ENCODE results near the gene ACLY. TPM values are rescaled to one million over a fixed set of nuclear protein-coding genes. Genes with fewer than 3 reads are reported as not detected.
"Not testable (repeated sequence)": the region's sequence is repeated elsewhere in the genome, so short reads cannot be mapped to it uniquely, and the experiment has no call there.

Gene ACLY
- total and polyA plus RNA-seq, 7 experiments from 2014 or later: 42.7 to 154 (median 67.9) TPM

DNA sequence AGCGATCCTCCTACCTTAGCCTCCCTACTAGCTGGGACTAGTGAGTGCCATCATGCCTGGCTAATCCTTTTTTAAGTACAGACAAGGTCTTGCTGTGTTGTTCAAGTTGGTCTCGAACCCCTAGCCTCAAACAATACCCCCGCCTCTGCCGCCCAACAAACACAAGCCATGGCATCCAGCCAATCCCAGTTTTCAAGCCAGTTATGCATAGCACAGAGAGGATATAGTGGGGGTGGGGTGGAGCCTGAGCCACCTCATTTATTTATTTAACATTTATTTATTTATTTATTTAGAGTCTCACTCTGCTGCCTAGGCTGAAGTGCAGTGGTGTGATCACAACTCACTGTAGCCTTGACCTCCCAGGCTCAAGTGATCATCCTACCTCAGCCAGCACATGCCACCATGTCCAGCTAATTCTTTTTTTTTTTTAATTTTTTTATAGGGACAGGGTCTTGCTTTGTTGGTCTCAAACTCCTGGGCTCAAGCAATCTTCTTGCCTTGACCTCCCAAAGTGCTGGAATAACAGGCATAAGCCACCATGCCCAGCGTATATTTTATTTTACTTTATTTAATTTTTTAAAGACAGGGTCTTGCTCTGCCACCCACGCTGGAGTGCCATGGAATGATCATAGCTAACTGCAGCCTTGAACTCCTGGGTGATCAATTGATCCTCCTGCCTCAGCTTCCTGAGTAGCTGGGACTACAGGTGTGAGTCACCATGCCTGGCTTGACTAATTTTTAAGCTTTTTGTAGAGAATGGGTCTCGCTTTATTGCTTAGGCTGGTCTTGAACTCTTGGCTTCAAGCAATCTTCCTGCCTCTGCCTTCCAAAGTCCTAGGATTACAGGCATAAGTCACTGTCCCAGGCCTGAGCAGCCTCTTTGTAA is 27.4 kb downstream of the ACLY start:
- H3K27me3 ChIP-seq (ENCODE audit: control insufficient read depth in 2 of 2, insufficient read depth in 2 of 2, low read length in 2 of 2): no peaks in the 10 kb centered on the region
- peaks cover 0 to 5% (median 0%) of the 10 kb centered on the region in 7 donors for H3K4me1 Mint-ChIP-seq
- no peak for ATAC-seq
- ChIA-PET CTCF (no interaction called here), POLR2A (no interaction called here)
- peaks cover 4 to 52% (median 11%) of the 10 kb centered on the region in 5 donors for H3K36me3 Mint-ChIP-seq
- H3K27ac ChIP-seq (ENCODE audit: low read depth, low read length): no peak overlapping the region
- H3K4me3 Mint-ChIP-seq: no peak overlapping the region
- H3K36me3 ChIP-seq (ENCODE audit: control insufficient read depth in 2 of 3, insufficient read depth in 3 of 3, low read length in 3 of 3): peaks cover 14 to 89% (median 14%) of the 10 kb centered on the region in 3 experiments
- H3K9me3 Mint-ChIP-seq: no peaks in the 10 kb centered on the region
- no peaks in the 10 kb centered on the region for H3K27me3 Mint-ChIP-seq
- DNase-seq: no peak
- peak overlapping the region in 1 of 9 donors; percentile 41 for H3K27ac Mint-ChIP-seq
- H3K9me3 ChIP-seq (ENCODE audit: control insufficient read depth in 2 of 3, low read length in 3 of 3): no peaks in the 10 kb centered on the region
- no peaks in the 10 kb centered on the region for H3K4me1 ChIP-seq (ENCODE audit: control insufficient read depth in 2 of 2, insufficient read depth in 2 of 2, low read length in 2 of 2)
- H3K4me3 ChIP-seq (ENCODE audit: low read length): no peak overlapping the region
- intact Hi-C loops (cut with micrococcal nuclease): no loop called here

DNA sequence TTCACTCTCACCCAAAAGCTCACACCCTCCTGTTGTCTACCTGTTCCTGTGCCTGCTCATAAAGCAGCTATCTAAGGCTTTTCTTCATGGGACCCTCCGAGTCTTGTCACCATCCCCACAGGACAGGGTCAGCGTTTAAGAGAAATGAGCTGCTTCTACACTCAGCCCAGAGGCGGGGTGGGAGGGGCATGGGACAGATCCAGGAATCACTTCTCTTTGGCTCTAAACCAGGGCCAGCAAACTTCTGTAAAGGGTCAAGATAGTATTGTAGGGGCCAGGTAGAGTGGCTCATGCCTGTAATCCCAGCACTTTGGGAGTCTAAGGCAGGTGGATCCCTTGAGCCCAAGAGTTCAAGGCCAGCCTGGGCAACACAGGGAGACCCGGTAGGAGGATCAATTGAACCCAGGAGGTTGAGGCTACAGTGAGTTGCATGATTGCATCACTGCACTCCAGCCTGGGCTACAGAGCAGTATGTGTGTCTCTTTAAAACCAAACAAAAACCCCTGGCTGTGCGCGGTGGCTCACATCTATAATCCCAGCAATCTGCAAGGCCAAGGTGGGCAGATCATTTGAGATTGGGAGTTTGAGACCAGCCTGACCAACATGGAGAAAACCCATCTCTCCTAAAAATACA is 30.3 kb downstream of the ACLY start:
- H3K27ac Mint-ChIP-seq: peak overlapping the region in 1 of 9 donors; percentile 32
- H3K27ac ChIP-seq (ENCODE audit: low read depth, low read length): no peak overlapping the region
- no peak for ATAC-seq
- intact Hi-C loops (cut with micrococcal nuclease): no loop called here
- H3K4me1 Mint-ChIP-seq: peaks cover 0 to 4% (median 0%) of the 10 kb centered on the region in 7 donors
- H3K27me3 Mint-ChIP-seq: no peaks in the 10 kb centered on the region
- H3K36me3 ChIP-seq (ENCODE audit: control insufficient read depth in 2 of 3, insufficient read depth in 3 of 3, low read length in 3 of 3): peaks cover 11 to 89% (median 22%) of the 10 kb centered on the region in 3 experiments
- no peaks in the 10 kb centered on the region for H3K9me3 ChIP-seq (ENCODE audit: control insufficient read depth in 2 of 3, low read length in 3 of 3)
- H3K27me3 ChIP-seq (ENCODE audit: control insufficient read depth in 2 of 2, insufficient read depth in 2 of 2, low read length in 2 of 2): no peaks in the 10 kb centered on the region
- CTCF ChIA-PET: no interaction called here
- POLR2A ChIA-PET: no interaction called here
- H3K4me3 Mint-ChIP-seq: no peak overlapping the region
- no peaks in the 10 kb centered on the region for H3K4me1 ChIP-seq (ENCODE audit: control insufficient read depth in 2 of 2, insufficient read depth in 2 of 2, low read length in 2 of 2)
- H3K9me3 Mint-ChIP-seq: no peaks in the 10 kb centered on the region
- peaks cover 7 to 49% (median 14%) of the 10 kb centered on the region in 5 donors for H3K36me3 Mint-ChIP-seq
- DNase-seq: no peak
- no peak overlapping the region for H3K4me3 ChIP-seq (ENCODE audit: low read length)

DNA sequence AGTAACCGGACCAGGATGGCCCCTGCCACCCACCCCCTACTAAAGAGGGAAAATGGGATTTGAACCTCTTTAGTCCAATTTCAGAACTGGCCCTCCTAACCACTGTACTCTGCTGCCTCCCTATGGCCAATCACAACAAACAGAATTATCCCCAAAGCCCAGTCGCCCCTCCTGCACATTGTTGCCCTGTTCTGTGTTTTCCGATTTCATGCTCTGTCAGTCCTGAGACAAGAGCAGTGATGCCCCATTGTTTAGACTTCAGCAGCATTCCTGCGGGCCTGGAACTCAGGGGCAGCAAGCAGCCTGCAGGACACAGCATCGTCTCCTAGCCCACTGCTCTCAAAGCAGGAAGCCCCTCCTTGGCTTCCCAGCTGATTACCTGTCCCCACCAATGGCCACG is 33.0 kb downstream of the ACLY start:
- no peaks in the 10 kb centered on the region for H3K9me3 Mint-ChIP-seq
- POLR2A ChIA-PET: no interaction called here
- CTCF ChIA-PET: interaction anchor here (0.8 kb wide), 1 partner anchor 84 kb away, joined by 3 read pairs; no protein-coding TSS in a partner anchor
- no peak for DNase-seq
- H3K4me1 Mint-ChIP-seq: peaks cover 0 to 4% (median 0%) of the 10 kb centered on the region in 7 donors
- H3K27me3 Mint-ChIP-seq: no peaks in the 10 kb centered on the region
- intact Hi-C loops (cut with micrococcal nuclease): loop anchor here in 1 of 2 donors (1.0 kb wide), 1 partner anchor 147 kb away; no protein-coding TSS in a partner anchor
- H3K4me3 Mint-ChIP-seq: no peak overlapping the region
- Histone ChIP-seq H3K9me3 (ENCODE audit: control insufficient read depth in 2 of 3, low read length in 3 of 3) (no peaks in the 10 kb centered on the region), H3K36me3 (ENCODE audit: control insufficient read depth in 2 of 3, insufficient read depth in 3 of 3, low read length in 3 of 3) (peaks cover 19 to 82% (median 22%) of the 10 kb centered on the region in 3 experiments), H3K27ac (ENCODE audit: low read depth, low read length) (no peak overlapping the region), H3K4me1 (ENCODE audit: control insufficient read depth in 2 of 2, insufficient read depth in 2 of 2, low read length in 2 of 2) (no peaks in the 10 kb centered on the region), H3K27me3 (ENCODE audit: control insufficient read depth in 2 of 2, insufficient read depth in 2 of 2, low read length in 2 of 2) (no peaks in the 10 kb centered on the region), H3K4me3 (ENCODE audit: low read length) (no peak overlapping the region)
- peaks cover 12 to 41% (median 28%) of the 10 kb centered on the region in 5 donors for H3K36me3 Mint-ChIP-seq
- no peak for ATAC-seq
- peak overlapping the region in 2 of 9 donors; percentile 51 for H3K27ac Mint-ChIP-seq

DNA sequence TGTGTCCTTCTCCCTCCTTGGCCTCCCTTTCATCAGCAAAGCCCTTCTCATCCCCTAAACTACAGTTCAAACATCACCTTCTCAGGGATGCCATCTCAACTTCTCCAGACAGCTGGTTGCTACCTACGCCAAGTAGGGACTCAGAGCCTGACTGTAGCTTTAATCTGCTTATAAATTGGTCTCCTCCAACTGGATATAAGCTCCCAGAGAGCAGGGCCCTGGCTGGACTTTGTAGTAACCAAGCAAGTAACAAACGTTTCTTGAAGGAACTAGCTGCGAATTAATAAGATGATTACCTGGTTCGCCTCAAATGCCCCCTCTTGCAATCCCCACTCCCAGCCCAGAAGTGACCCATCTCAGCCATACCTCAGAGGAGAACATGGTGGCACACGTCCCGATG is 36.0 kb downstream of the ACLY start:
- peaks cover 8 to 43% (median 32%) of the 10 kb centered on the region in 5 donors for H3K36me3 Mint-ChIP-seq
- no peaks in the 10 kb centered on the region for H3K27me3 Mint-ChIP-seq
- Histone ChIP-seq H3K4me3 (ENCODE audit: low read length) (no peak overlapping the region), H3K27me3 (ENCODE audit: control insufficient read depth in 2 of 2, insufficient read depth in 2 of 2, low read length in 2 of 2) (no peaks in the 10 kb centered on the region), H3K9me3 (ENCODE audit: control insufficient read depth in 2 of 3, low read length in 3 of 3) (no peaks in the 10 kb centered on the region), H3K36me3 (ENCODE audit: control insufficient read depth in 2 of 3, insufficient read depth in 3 of 3, low read length in 3 of 3) (peaks cover 24 to 85% (median 34%) of the 10 kb centered on the region in 3 experiments), H3K4me1 (ENCODE audit: control insufficient read depth in 2 of 2, insufficient read depth in 2 of 2, low read length in 2 of 2) (no peaks in the 10 kb centered on the region), H3K27ac (ENCODE audit: low read depth, low read length) (no peak overlapping the region)
- no peaks in the 10 kb centered on the region for H3K9me3 Mint-ChIP-seq
- intact Hi-C loops (cut with micrococcal nuclease): no loop called here
- ChIA-PET CTCF (interaction anchor here (0.5 kb wide), 1 partner anchor 232 kb away, joined by 3 read pairs; no protein-coding TSS in a partner anchor), POLR2A (no interaction called here)
- ATAC-seq (no peak), DNase-seq (no peak)
- H3K4me1 Mint-ChIP-seq: peaks cover 0 to 4% (median 0%) of the 10 kb centered on the region in 7 donors
- peak overlapping the region in 3 of 9 donors; percentile 7 to 73 (median 14) for H3K27ac Mint-ChIP-seq
- no peak overlapping the region for H3K4me3 Mint-ChIP-seq

DNA sequence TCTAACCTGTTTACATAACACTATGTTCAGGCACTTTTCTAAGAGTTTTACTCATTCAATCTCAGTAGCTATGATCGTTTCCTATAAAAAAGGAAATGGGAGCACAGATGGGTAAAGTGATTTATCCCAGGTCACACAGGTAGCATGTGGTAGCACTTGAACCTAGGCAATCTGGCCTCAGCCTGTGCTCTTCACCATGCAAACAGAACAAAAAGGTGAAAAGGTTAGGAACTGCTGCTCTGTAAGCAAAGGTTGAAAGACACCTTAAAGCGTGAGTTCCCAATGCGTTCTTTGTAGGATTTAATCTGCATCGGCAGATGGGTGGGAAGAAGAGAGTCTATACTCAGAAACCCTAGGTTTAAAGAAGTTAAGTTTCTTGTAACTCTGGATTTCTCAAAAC is 38.6 kb downstream of the ACLY start:
- CTCF ChIA-PET: no interaction called here
- Mint-ChIP-seq H3K36me3 (peaks cover 8 to 42% (median 28%) of the 10 kb centered on the region in 5 donors), H3K9me3 (no peaks in the 10 kb centered on the region), H3K4me1 (peaks cover 0 to 2% (median 0%) of the 10 kb centered on the region in 7 donors), H3K27ac (peak overlapping the region in 1 of 9 donors; percentile 30), H3K27me3 (no peaks in the 10 kb centered on the region), H3K4me3 (no peak overlapping the region)
- DNase-seq (no peak), ATAC-seq (no peak)
- Histone ChIP-seq H3K27me3 (ENCODE audit: control insufficient read depth in 2 of 2, insufficient read depth in 2 of 2, low read length in 2 of 2) (no peaks in the 10 kb centered on the region), H3K9me3 (ENCODE audit: control insufficient read depth in 2 of 3, low read length in 3 of 3) (no peaks in the 10 kb centered on the region), H3K4me1 (ENCODE audit: control insufficient read depth in 2 of 2, insufficient read depth in 2 of 2, low read length in 2 of 2) (no peaks in the 10 kb centered on the region), H3K4me3 (ENCODE audit: low read length) (no peak overlapping the region), H3K36me3 (ENCODE audit: control insufficient read depth in 2 of 3, insufficient read depth in 3 of 3, low read length in 3 of 3) (peaks cover 13 to 65% (median 24%) of the 10 kb centered on the region in 3 experiments), H3K27ac (ENCODE audit: low read depth, low read length) (no peak overlapping the region)
- POLR2A ChIA-PET: no interaction called here
- intact Hi-C loops (cut with micrococcal nuclease): no loop called here

DNA sequence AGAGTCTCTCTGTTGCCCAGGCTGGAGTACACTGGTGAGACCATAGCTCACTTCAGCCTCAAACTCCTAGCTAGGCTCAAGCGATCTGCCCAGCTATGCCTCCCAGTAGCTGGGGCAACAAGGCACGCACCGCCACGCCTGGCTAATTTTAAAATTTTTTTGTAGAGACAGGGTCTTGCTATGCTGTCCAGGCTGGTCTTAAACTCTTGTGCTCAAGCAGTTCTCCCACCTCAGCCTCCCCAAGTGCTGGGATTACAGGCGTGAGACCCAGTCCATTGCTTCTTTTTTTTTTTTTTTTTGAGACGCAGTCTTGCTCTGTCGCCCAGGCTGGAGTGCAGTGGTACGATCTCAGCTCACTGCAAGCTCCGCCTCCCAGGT is 44.5 kb downstream of the ACLY start:
- Mint-ChIP-seq H3K4me1 (peaks cover 0 to 17% (median 0%) of the 10 kb centered on the region in 7 donors), H3K36me3 (peaks cover 0 to 48% (median 11%) of the 10 kb centered on the region in 5 donors)
- H3K27ac Mint-ChIP-seq; H3K9me3 ChIP-seq (ENCODE audit: control insufficient read depth in 2 of 3, low read length in 3 of 3); H3K27me3 ChIP-seq (ENCODE audit: control insufficient read depth in 2 of 2, insufficient read depth in 2 of 2, low read length in 2 of 2); H3K9me3 Mint-ChIP-seq; ATAC-seq; H3K27me3 Mint-ChIP-seq; DNase-seq; H3K4me1 ChIP-seq (ENCODE audit: control insufficient read depth in 2 of 2, insufficient read depth in 2 of 2, low read length in 2 of 2); intact Hi-C loops (cut with micrococcal nuclease); H3K4me3 Mint-ChIP-seq; H3K27ac ChIP-seq (ENCODE audit: low read depth, low read length); H3K4me3 ChIP-seq (ENCODE audit: low read length): not testable (repeated sequence)
- peaks cover 11 to 64% (median 12%) of the 10 kb centered on the region in 3 experiments for H3K36me3 ChIP-seq (ENCODE audit: control insufficient read depth in 2 of 3, insufficient read depth in 3 of 3, low read length in 3 of 3)
- POLR2A ChIA-PET: interaction anchor here (0.7 kb wide), 1 partner anchor 1993 kb away, joined by 3 read pairs; no protein-coding TSS in a partner anchor
- CTCF ChIA-PET: interaction anchor here (0.6 kb wide), 2 partner anchors 31 to 1583 kb away, joined by 3 read pairs; no protein-coding TSS in a partner anchor

Measured in naive thymus-derived CD4-positive, alpha-beta T cell (primary cell).